ENCODE measurements around the gene MAP3K9. TPM values are rescaled to one million over a fixed set of nuclear protein-coding genes. Genes with fewer than 3 reads are reported as not detected.

MAP3K9 gene
- total and polyA plus RNA-seq, 10 donors = 0.42 to 8.0 (median 3.7) TPM

GRCh38 chr14:70789961-70790360 lies 19.4 kb downstream of the MAP3K9 start:
- no peak overlapping the region for H3K27ac ChIP-seq
- intact Hi-C loops (cut with DNase I; ENCODE audit: low total_unique reads) = no loop called here
- no peak for DNase-seq
- H3K4me1 ChIP-seq = peaks cover 0 to 13% (median 5%) of the 10 kb centered on the region in 6 donors
- no peak overlapping the region for H3K4me3 ChIP-seq
- no peaks in the 10 kb centered on the region for H3K27me3 ChIP-seq (replicated peaks in 1 of 7)
- WGBS, 5 donors = 50 to 90% (median 77%) methylated on average over 4 of the region's 4 CpGs
- TF ChIP-seq POLR2AphosphoS5 (IDR thresholded peaks at IDR 0.05) (no peak), POLR2A (IDR thresholded peaks at IDR 0.05) (no peak), CTCF (IDR thresholded peaks at IDR 0.05 in 8 of 11, conservative IDR thresholded peaks at IDR 0.05 in 3 of 11) (no peak)
- peaks cover 0 to 17% (median 0%) of the 10 kb centered on the region in 6 donors for H3K36me3 ChIP-seq
- H3K9me3 ChIP-seq = no peaks in the 10 kb centered on the region

GRCh38 chr14:70789361-70789760 lies 20.0 kb downstream of the MAP3K9 start:
- intact Hi-C loops (cut with DNase I; ENCODE audit: low total_unique reads) = no loop called here

GRCh38 chr14:70788898-70789297 lies 20.4 kb downstream of the MAP3K9 start:
- Histone ChIP-seq H3K27ac (no peak overlapping the region), H3K4me1 (peaks cover 0 to 13% (median 5%) of the 10 kb centered on the region in 6 donors), H3K4me3 (no peak overlapping the region), H3K27me3 (replicated peaks in 1 of 7) (no peaks in the 10 kb centered on the region), H3K9me3 (no peaks in the 10 kb centered on the region), H3K36me3 (peaks cover 0 to 17% (median 0%) of the 10 kb centered on the region in 6 donors)
- DNase-seq = no peak
- intact Hi-C loops (cut with DNase I; ENCODE audit: low total_unique reads) = no loop called here
- WGBS, 5 donors = 62 to 76% (median 66%) methylated on average over 6 of the region's 6 CpGs
- no peak for TF ChIP-seq CTCF (IDR thresholded peaks at IDR 0.05 in 8 of 11, conservative IDR thresholded peaks at IDR 0.05 in 3 of 11)
- TF ChIP-seq POLR2AphosphoS5 (IDR thresholded peaks at IDR 0.05) = no peak
- no peak for TF ChIP-seq POLR2A (IDR thresholded peaks at IDR 0.05)

More at GRCh38 chr14:70789361-70789760, 20.0 kb downstream of the MAP3K9 start:
- H3K27ac ChIP-seq = no peak overlapping the region
- TF ChIP-seq CTCF (IDR thresholded peaks at IDR 0.05 in 8 of 11, conservative IDR thresholded peaks at IDR 0.05 in 3 of 11) (no peak), POLR2AphosphoS5 (IDR thresholded peaks at IDR 0.05) (no peak), POLR2A (IDR thresholded peaks at IDR 0.05) (no peak)
- peaks cover 0 to 13% (median 5%) of the 10 kb centered on the region in 6 donors for H3K4me1 ChIP-seq
- no peaks in the 10 kb centered on the region for H3K27me3 ChIP-seq (replicated peaks in 1 of 7)
- 23 to 38% (median 31%) methylated on average over 4 of the region's 4 CpGs for WGBS, 5 donors
- H3K9me3 ChIP-seq = no peaks in the 10 kb centered on the region
- H3K36me3 ChIP-seq = peaks cover 0 to 17% (median 0%) of the 10 kb centered on the region in 6 donors
- H3K4me3 ChIP-seq = no peak overlapping the region
- DNase-seq = no peak

- peaks cover 0 to 36% (median 5%) of the 10 kb centered on the region in 6 donors for H3K4me1 ChIP-seq
Observed at GRCh38 chr14:70785556-70785955, 23.8 kb downstream of the MAP3K9 start.

More at GRCh38 chr14:70785556-70785955, 23.8 kb downstream of the MAP3K9 start:
- Histone ChIP-seq H3K27me3 (replicated peaks in 1 of 7) (no peaks in the 10 kb centered on the region), H3K36me3 (no peaks in the 10 kb centered on the region), H3K27ac (no peak overlapping the region), H3K9me3 (no peaks in the 10 kb centered on the region), H3K4me3 (no peak overlapping the region)
- no peak for DNase-seq
- WGBS, 5 donors = 91 to 97% (median 95%) methylated on average over 9 of the region's 9 CpGs
- intact Hi-C loops (cut with DNase I; ENCODE audit: low total_unique reads) = no loop called here
- TF ChIP-seq POLR2AphosphoS5 (IDR thresholded peaks at IDR 0.05) = no peak
- TF ChIP-seq CTCF (IDR thresholded peaks at IDR 0.05 in 8 of 11, conservative IDR thresholded peaks at IDR 0.05 in 3 of 11) = no peak
- TF ChIP-seq POLR2A (IDR thresholded peaks at IDR 0.05) = no peak
